ENCODE measurements around the gene RAD51D. TPM values are rescaled to one million over a fixed set of nuclear protein-coding genes. Genes with fewer than 3 reads are reported as not detected.

Gene RAD51D
- polyA plus RNA-seq, 1 donor (not counting 4 experiments of a cell fraction or from before 2014, with no cell fraction given), result 4.9 TPM

DNA sequence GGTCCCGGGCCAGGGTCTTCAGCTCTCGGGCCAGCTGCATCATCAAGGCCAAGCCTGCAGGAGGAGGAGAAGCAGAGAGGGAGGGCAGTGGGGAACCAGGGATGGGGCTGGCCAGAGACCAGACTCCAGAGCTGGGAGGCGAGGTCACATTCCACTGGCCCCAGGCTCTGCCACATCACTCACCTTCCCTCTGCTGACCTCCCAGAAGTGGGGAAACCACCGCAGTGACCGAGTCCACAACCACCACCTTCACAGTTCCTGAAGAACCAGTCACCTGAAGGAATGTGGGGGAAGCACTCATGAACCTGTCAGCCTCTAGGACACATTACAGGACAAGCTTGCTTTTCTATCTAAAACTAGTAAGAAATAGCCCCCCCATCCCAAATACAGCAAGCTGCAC lies 16.4 kb downstream of the RAD51D start:
- Histone ChIP-seq H3K9me3 (ENCODE audit: control insufficient read depth, low read depth, low read length) (no peaks in the 10 kb centered on the region), H3K4me2 (ENCODE audit: control insufficient read depth, extremely low read depth, insufficient read depth, low read depth, low read length) (no peak overlapping the region), H3K27me3 (ENCODE audit: control insufficient read depth, extremely low read depth, insufficient read depth, low read length) (no peaks in the 10 kb centered on the region), H3K4me3 (ENCODE audit: control insufficient read depth in 2 of 3, extremely low read depth in 1 of 3, insufficient read depth in 2 of 3, low read depth in 1 of 3, low read length in 3 of 3) (no peak overlapping the region), H3K4me1 (ENCODE audit: control insufficient read depth, extremely low read depth, insufficient read depth, low read length) (no peaks in the 10 kb centered on the region), H3K9me1 (ENCODE audit: control insufficient read depth, extremely low read depth, insufficient read depth, low read length) (no peaks in the 10 kb centered on the region), H2AFZ (ENCODE audit: control insufficient read depth, low read length) (no peak overlapping the region), H4K20me1 (ENCODE audit: control insufficient read depth, extremely low read depth, insufficient read depth, low read length) (no peaks in the 10 kb centered on the region), H3K9ac (ENCODE audit: control insufficient read depth, extremely low read depth, insufficient read depth, low read length) (no peak overlapping the region), H3K79me2 (ENCODE audit: control insufficient read depth, insufficient read depth, low read length) (no peaks in the 10 kb centered on the region), H3K27ac (ENCODE audit: control insufficient read depth, insufficient read depth, low read length) (no peak overlapping the region), H3K36me3 (ENCODE audit: control insufficient read depth in 2 of 2, extremely low read depth in 1 of 2, insufficient read depth in 2 of 2, low read length in 2 of 2) (peaks cover 3 to 4% of the 10 kb centered on the region in 2 experiments)
- dilution Hi-C loops (cut with MboI; ENCODE audit: extremely low pct_ligation_motif_present, low sequenced_read_pairs), result no loop called here
- DNase-seq (ENCODE audit: low read depth, low spot score), result no peak
- TF ChIP-seq EZH2 (IDR thresholded peaks at IDR 0.05; ENCODE audit: low read length), result no peak
- TF ChIP-seq, protein P1, sequence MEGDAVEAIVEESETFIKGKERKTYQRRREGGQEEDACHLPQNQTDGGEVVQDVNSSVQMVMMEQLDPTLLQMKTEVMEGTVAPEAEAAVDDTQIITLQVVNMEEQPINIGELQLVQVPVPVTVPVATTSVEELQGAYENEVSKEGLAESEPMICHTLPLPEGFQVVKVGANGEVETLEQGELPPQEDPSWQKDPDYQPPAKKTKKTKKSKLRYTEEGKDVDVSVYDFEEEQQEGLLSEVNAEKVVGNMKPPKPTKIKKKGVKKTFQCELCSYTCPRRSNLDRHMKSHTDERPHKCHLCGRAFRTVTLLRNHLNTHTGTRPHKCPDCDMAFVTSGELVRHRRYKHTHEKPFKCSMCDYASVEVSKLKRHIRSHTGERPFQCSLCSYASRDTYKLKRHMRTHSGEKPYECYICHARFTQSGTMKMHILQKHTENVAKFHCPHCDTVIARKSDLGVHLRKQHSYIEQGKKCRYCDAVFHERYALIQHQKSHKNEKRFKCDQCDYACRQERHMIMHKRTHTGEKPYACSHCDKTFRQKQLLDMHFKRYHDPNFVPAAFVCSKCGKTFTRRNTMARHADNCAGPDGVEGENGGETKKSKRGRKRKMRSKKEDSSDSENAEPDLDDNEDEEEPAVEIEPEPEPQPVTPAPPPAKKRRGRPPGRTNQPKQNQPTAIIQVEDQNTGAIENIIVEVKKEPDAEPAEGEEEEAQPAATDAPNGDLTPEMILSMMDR (optimal IDR thresholded peaks at IDR 0.05 in 1 of 3, IDR thresholded peaks at IDR 0.05 in 1 of 3, conservative IDR thresholded peaks at IDR 0.05 in 1 of 3; ENCODE audit: extremely low read depth in 1 of 3, insufficient read depth in 2 of 3, low read length in 3 of 3), result no peak
- FAIRE-seq, result no peak

DNA sequence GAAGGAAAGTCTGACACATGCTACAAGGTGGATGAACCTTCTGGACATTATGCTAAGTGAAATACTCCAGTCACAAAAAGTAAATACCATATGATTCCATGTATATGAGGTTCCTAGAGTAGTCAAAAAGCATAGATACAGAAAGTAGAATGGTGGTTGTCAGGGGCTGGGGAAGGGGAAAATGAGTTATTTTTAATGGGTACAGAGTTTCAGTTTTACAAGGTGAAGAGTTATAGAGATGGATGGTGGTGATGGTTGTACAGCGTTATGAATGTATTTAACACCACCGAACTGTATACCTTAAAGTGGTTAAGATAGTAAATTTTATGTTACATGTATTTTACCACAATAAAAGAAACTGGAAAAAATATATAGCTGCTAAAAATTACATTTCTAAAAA lies 17.9 kb downstream of the RAD51D start:
- no peaks in the 10 kb centered on the region for H3K9me1 ChIP-seq (ENCODE audit: control insufficient read depth, extremely low read depth, insufficient read depth, low read length)
- H3K9me3 ChIP-seq (ENCODE audit: control insufficient read depth, low read depth, low read length), result no peaks in the 10 kb centered on the region
- FAIRE-seq (no peak), DNase-seq (ENCODE audit: low read depth, low spot score) (no peak)
- no peaks in the 10 kb centered on the region for H4K20me1 ChIP-seq (ENCODE audit: control insufficient read depth, extremely low read depth, insufficient read depth, low read length)
- no peak overlapping the region for H3K9ac ChIP-seq (ENCODE audit: control insufficient read depth, extremely low read depth, insufficient read depth, low read length)
- no peak overlapping the region for H2AFZ ChIP-seq (ENCODE audit: control insufficient read depth, low read length)
- dilution Hi-C loops (cut with MboI; ENCODE audit: extremely low pct_ligation_motif_present, low sequenced_read_pairs), result no loop called here
- no peaks in the 10 kb centered on the region for H3K4me1 ChIP-seq (ENCODE audit: control insufficient read depth, extremely low read depth, insufficient read depth, low read length)
- H3K27ac ChIP-seq (ENCODE audit: control insufficient read depth, insufficient read depth, low read length), result no peak overlapping the region
- no peaks in the 10 kb centered on the region for H3K27me3 ChIP-seq (ENCODE audit: control insufficient read depth, extremely low read depth, insufficient read depth, low read length)
- H3K4me2 ChIP-seq (ENCODE audit: control insufficient read depth, extremely low read depth, insufficient read depth, low read depth, low read length), result no peak overlapping the region
- no peaks in the 10 kb centered on the region for H3K79me2 ChIP-seq (ENCODE audit: control insufficient read depth, insufficient read depth, low read length)
- no peak overlapping the region for H3K4me3 ChIP-seq (ENCODE audit: control insufficient read depth in 2 of 3, extremely low read depth in 1 of 3, insufficient read depth in 2 of 3, low read depth in 1 of 3, low read length in 3 of 3)
- TF ChIP-seq EZH2 (IDR thresholded peaks at IDR 0.05; ENCODE audit: low read length), result no peak
- TF ChIP-seq, protein P1 (optimal IDR thresholded peaks at IDR 0.05 in 1 of 3, IDR thresholded peaks at IDR 0.05 in 1 of 3, conservative IDR thresholded peaks at IDR 0.05 in 1 of 3; ENCODE audit: extremely low read depth in 1 of 3, insufficient read depth in 2 of 3, low read length in 3 of 3), result no peak
- H3K36me3 ChIP-seq (ENCODE audit: control insufficient read depth in 2 of 2, extremely low read depth in 1 of 2, insufficient read depth in 2 of 2, low read length in 2 of 2), result peaks cover 3 to 4% of the 10 kb centered on the region in 2 experiments

Data from keratinocyte (primary cell).